GM12801 (cell line): ENCODE results near the gene FAM107B.

Experiments
- CTCF ChIP-seq: IDR thresholded peaks from one replicate; pipeline ENCODE4 v1.5.1; 2011; ENCODE audit warnings: control low read depth; ENCODE audit not compliant: insufficient read length; ENCODE audit errors: extremely low read depth

The FAM107B gene

GRCh38 chr10:14581553-14582321 lies 193.0 kb downstream of the FAM107B start:
- TF ChIP-seq CTCF = no peak

GRCh38 chr10:14580671-14581332 lies 193.9 kb downstream of the FAM107B start:
- no peak for TF ChIP-seq CTCF

GRCh38 chr10:14579405-14579804 lies 195.3 kb downstream of the FAM107B start:
- TF ChIP-seq CTCF = no peak

- no peak for TF ChIP-seq CTCF
Observed at GRCh38 chr10:14578060-14578952, 196.4 kb downstream of the FAM107B start.

GRCh38 chr10:14574885-14575284 lies 199.8 kb downstream of the FAM107B start:
- TF ChIP-seq CTCF = no peak

GRCh38 chr10:14574291-14574690 lies 200.4 kb downstream of the FAM107B start:
- TF ChIP-seq CTCF = no peak

- no peak for TF ChIP-seq CTCF
Observed at GRCh38 chr10:14573666-14574261, 200.9 kb downstream of the FAM107B start.
